MM.1S (cell line): ENCODE data around the gene CERS5.

Source experiments
- DNase-seq: peaks from one replicate; pipeline ENCODE4 v3.0.0-alpha.2; 2015
- H2AFZ ChIP-seq: fragments of 300-600 bp; sonication (generic); 2 replicates; pipeline ENCODE4 v1.6.0; 2016; ENCODE audit warnings: antibody characterized with exemption, low read length
- H3F3A ChIP-seq: fragments of 300-600 bp; sonication (generic); 2 replicates; pipeline ENCODE4 v1.6.1; 2016; ENCODE audit warnings: mild to moderate bottlenecking, antibody characterized with exemption, low read length, moderate library complexity, mixed read lengths; ENCODE audit not compliant: insufficient read depth
- H3K27ac ChIP-seq: fragments of 300-600 bp; sonication (generic); 2 replicates; pipeline ENCODE4 v1.5.1; 2016; ENCODE audit warnings: mild to moderate bottlenecking, low read length
- H3K27me3 ChIP-seq: fragments of 300-600 bp; sonication (generic); replicated peaks from 2 replicates; pipeline ENCODE4 v1.6.0; 2016; ENCODE audit warnings: low read length; ENCODE audit not compliant: insufficient read depth
- H3K36me3 ChIP-seq: fragments of 300-600 bp; sonication (generic); replicated peaks from 2 replicates; pipeline ENCODE4 v1.6.1; 2016; ENCODE audit warnings: mild to moderate bottlenecking, low read length, mixed read lengths; ENCODE audit not compliant: insufficient read depth
- H3K4me1 ChIP-seq: fragments of 300-600 bp; sonication (generic); 2 replicates; pipeline ENCODE4 v1.6.1; 2016; ENCODE audit warnings: low read length, mixed read lengths
- H3K4me2 ChIP-seq: fragments of 300-600 bp; sonication (generic); 2 replicates; pipeline ENCODE4 v1.6.0; 2016; ENCODE audit warnings: low read depth, low read length
- H3K4me3 ChIP-seq: fragments of 300-600 bp; sonication (generic); 2 replicates; pipeline ENCODE4 v1.5.1; 2016; ENCODE audit warnings: low read length, mixed read lengths
- H3K79me2 ChIP-seq: fragments of 300-600 bp; sonication (generic); 2 replicates; pipeline ENCODE4 v1.6.1; 2016; ENCODE audit warnings: mixed run types, low read length, mixed read lengths
- H3K9ac ChIP-seq: fragments of 300-600 bp; sonication (generic); 2 replicates; pipeline ENCODE4 v1.6.1; 2016; ENCODE audit warnings: low read length, mixed read lengths
- H3K9me2 ChIP-seq: fragments of 300-600 bp; sonication (generic); replicated peaks from 2 replicates; pipeline ENCODE4 v1.6.1; 2016; ENCODE audit warnings: mild to moderate bottlenecking, low read length, mixed read lengths; ENCODE audit not compliant: insufficient read depth
- H3K9me3 ChIP-seq: fragments of 300-600 bp; sonication (generic); replicated peaks from 2 replicates; pipeline ENCODE4 v1.6.1; 2016; ENCODE audit warnings: mild to moderate bottlenecking, low read length, mixed read lengths; ENCODE audit not compliant: insufficient read depth
- H4K20me1 ChIP-seq: fragments of 300-600 bp; sonication (generic); 2 replicates; pipeline ENCODE4 v1.6.1; 2016; ENCODE audit warnings: mild to moderate bottlenecking, low read length, moderate library complexity, mixed read lengths; ENCODE audit not compliant: insufficient read depth
- EZH2 ChIP-seq: fragments of 300-600 bp; sonication (generic); optimal IDR thresholded peaks from 2 replicates; pipeline ENCODE3; 2017; ENCODE audit warnings: low read depth, mild to moderate bottlenecking, antibody characterized with exemption, low read length, mixed read lengths
- EZH2phosphoT487 ChIP-seq: fragments of 300-600 bp; sonication (generic); IDR thresholded peaks from 2 replicates; pipeline ENCODE4 v1.6.1; 2018; ENCODE audit warnings: antibody characterized with exemption, low read length
- TF ChIP-seq, protein P1 (sequence below): fragments of 300-600 bp; sonication (generic); IDR thresholded peaks from 2 replicates; pipeline ENCODE4 v1.5.1; 2016; ENCODE audit warnings: antibody characterized with exemption, low read length, mixed read lengths

The CERS5 gene

DNA sequence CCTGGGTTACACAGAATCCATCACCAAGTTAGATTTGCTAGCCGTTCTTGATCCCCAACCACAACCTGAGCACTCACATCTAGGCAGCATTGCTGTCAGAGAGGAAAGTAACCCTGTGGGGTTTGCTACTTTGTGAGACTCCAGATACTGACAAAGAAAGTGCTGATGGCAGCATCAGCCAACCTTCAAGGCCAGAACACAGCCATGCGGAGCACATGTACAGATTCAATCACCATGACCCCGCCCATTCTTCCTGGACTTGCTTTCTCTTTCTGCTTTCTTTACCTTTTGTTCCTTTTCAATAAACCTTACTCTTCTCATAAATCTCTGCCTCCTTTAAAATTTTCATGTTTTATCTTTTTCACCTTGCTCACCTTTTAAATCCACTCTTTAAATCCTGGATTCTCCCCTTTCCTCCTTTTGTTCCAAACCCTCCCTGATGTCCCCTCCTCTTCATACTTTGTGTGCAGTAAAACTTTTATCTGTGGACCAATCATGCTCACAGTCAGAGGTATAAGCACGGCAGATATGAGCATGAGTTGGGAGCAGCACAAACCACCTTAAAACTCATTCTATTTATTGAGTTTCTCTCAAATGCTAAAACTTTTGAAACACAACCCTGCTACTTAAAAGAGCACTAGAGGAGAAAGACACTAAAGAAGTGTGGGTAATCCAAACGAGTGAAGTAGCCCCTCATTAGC is 21.9 kb upstream of the CERS5 start:
- Histone ChIP-seq H3F3A (peaks cover 14% of the 10 kb centered on the region; the same call in 1 of the 2 replicates), H3K9ac (peak overlapping the region; percentile 28; the same call in 1 of the 2 replicates)
- DNase-seq, result peak; percentile 91

DNA sequence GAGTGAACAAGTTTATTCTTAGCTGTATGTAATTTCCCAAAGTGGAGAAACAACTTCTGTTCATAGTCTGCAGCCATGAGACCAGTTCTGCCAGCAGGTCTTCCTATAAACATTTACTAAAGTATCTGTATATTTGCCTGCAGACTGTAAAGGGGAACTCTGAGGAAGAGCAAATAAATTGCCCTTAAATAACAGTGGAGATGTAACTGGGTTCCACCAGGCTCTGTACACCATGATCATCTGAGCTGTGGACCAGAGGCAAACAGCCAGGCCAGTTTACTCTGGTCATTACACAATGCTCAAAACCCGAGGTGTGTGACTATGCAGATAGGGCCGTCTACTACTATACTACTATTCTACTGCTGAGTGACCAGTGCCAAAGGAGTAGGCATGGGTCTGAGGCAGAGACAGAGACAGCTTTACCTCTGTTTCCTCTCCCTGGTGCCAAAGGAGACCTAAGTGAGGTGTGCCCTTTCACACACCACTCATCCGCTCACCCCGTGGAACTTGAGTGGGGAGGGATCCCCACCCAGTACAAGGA is 21.1 kb upstream of the CERS5 start:
- Histone ChIP-seq H3K79me2 (no peaks in the 10 kb centered on the region), H3K4me3 (no peak overlapping the region), H3K9me2 (no peaks in the 10 kb centered on the region), H3K36me3 (no peaks in the 10 kb centered on the region), H3K9ac (no peak overlapping the region; the same call in 1 of the 2 replicates), H4K20me1 (no peaks in the 10 kb centered on the region), H3F3A (peaks cover 14% of the 10 kb centered on the region; the same call in 1 of the 2 replicates), H3K27me3 (no peaks in the 10 kb centered on the region), H2AFZ (peak overlapping the region; percentile 71), H3K4me2 (peak overlapping the region; percentile 64; the same call in 1 of the 2 replicates), H3K9me3 (no peaks in the 10 kb centered on the region), H3K4me1 (peaks cover 34% of the 10 kb centered on the region), H3K27ac (peak overlapping the region; percentile 50; the same call in 1 of the 2 replicates)
- DNase-seq, result no peak
- TF ChIP-seq EZH2, result no peak

More for the DNA sequence above, 21.9 kb upstream of the CERS5 start:
- Histone ChIP-seq H3K4me3 (peak overlapping the region; percentile 17; the same call in 1 of the 2 replicates), H3K27me3 (no peaks in the 10 kb centered on the region), H3K36me3 (no peaks in the 10 kb centered on the region), H3K79me2 (no peaks in the 10 kb centered on the region), H3K9me2 (no peaks in the 10 kb centered on the region), H3K4me1 (peaks cover 34% of the 10 kb centered on the region), H3K9me3 (no peaks in the 10 kb centered on the region), H3K4me2 (peak overlapping the region; percentile 64), H3K27ac (peak overlapping the region; percentile 50; the same call in 1 of the 2 replicates), H2AFZ (peak overlapping the region; percentile 71), H4K20me1 (no peaks in the 10 kb centered on the region)
- TF ChIP-seq EZH2 (no peak), EZH2phosphoT487 (no peak)
- TF ChIP-seq, protein P1, sequence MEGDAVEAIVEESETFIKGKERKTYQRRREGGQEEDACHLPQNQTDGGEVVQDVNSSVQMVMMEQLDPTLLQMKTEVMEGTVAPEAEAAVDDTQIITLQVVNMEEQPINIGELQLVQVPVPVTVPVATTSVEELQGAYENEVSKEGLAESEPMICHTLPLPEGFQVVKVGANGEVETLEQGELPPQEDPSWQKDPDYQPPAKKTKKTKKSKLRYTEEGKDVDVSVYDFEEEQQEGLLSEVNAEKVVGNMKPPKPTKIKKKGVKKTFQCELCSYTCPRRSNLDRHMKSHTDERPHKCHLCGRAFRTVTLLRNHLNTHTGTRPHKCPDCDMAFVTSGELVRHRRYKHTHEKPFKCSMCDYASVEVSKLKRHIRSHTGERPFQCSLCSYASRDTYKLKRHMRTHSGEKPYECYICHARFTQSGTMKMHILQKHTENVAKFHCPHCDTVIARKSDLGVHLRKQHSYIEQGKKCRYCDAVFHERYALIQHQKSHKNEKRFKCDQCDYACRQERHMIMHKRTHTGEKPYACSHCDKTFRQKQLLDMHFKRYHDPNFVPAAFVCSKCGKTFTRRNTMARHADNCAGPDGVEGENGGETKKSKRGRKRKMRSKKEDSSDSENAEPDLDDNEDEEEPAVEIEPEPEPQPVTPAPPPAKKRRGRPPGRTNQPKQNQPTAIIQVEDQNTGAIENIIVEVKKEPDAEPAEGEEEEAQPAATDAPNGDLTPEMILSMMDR, result no peak

DNA sequence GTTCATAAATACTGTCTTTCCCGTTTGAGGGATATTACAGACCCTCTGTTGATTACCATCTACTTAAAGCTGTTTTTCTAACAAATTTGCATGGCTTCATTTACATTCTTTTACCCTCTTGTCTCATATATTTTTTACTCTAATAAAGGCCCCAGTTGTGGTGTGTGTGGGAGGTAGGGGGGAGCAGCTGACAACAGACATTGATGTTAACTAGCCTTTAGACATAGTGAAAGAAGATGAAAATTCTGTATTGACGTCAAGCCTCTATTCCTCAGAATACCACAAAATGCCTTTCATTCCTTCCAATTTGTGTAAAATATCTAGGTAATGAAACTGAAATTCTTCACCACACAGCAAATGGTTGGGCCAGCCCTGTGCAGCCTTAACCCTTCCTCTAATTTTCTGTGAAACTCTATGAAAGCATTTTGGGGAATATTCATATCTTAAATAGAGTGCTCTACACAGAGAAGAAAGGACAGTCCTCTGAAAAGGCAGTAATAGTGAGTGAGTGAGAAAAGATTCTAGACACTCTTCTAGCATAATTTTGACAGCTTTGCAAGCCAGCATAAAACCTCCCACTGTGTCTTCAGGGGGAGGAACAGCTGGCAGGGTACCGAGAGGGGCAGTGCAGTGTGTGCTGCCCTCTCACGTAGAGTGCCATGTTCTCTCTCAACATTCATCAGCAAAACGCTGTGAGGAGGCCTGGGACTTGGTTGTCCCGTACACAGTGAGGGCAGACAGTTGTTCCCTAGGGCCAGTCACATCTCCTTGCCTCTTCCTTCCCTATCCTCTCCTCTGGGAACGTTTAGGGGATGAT is 20.1 kb upstream of the CERS5 start:
- DNase-seq, result peak; percentile 53
- Histone ChIP-seq H4K20me1 (no peaks in the 10 kb centered on the region), H3K4me1 (peaks cover 34% of the 10 kb centered on the region), H3K79me2 (no peaks in the 10 kb centered on the region), H3K9me3 (no peaks in the 10 kb centered on the region), H3K27ac (peak overlapping the region; percentile 53), H3K4me3 (no peak overlapping the region), H3K27me3 (no peaks in the 10 kb centered on the region), H3K36me3 (no peaks in the 10 kb centered on the region), H3K9ac (0 out of 2 replicates have a peak overlapping the region, but pooled peaks have one; percentile 0), H2AFZ (no peak overlapping the region), H3K9me2 (no peaks in the 10 kb centered on the region), H3K4me2 (peak overlapping the region; percentile 17; the same call in 1 of the 2 replicates), H3F3A (peaks cover 14% of the 10 kb centered on the region; the same call in 1 of the 2 replicates)
- TF ChIP-seq, protein P1, result no peak
- TF ChIP-seq EZH2 (no peak), EZH2phosphoT487 (no peak)
